GM18861 (cell line): ENCODE data around the gene NXPH4.

ENCODE experiments used
- ATAC-seq: cut with Tn5 transposase; IDR thresholded peaks from one replicate; pipeline ENCODE4 v1.9.1; 2021; ENCODE audit not compliant: unreplicated experiment

The NXPH4 gene

GRCh38 chr12:57270966-57271470, 54.4 kb downstream of the NXPH4 start:
- no peak for ATAC-seq

DNA sequence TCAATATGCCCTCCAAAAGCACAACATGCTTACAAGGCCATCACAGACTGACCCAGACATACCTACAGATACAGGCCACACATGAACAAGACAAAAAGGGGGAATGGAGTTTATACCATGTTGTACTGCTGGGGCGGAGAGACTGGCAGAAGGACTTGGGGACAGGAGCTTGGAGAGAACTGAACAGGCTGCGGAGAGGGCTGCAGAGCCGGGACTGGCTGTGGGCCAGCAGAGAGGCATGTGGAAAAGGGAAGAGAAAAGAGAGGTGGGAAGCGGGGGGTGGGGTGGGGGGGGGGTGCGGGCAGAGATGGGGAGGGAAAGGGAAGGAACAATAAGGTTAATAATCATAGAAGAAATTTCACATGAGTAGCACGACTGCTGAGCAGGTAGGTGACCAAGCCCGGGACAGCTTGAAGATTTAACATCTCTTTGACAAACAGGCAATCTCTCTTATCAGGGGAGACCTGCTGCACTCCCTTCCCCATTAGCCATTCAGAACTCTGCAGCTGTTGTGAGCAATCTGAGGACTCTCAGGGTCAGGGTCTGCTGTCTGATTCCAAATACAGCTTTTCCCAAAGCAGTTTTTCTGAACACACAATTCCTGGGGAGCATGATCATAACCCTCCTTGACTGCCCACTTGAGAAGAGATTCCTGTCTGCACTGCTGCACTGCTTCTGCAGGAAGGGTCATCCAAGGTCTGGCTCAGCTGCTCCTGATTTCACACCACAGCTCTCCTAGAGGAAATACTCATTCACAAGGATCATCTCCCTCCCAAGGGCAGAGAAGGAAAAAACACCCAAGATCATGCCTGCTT, 56.0 kb downstream of the NXPH4 start:
- no peak for ATAC-seq

DNA sequence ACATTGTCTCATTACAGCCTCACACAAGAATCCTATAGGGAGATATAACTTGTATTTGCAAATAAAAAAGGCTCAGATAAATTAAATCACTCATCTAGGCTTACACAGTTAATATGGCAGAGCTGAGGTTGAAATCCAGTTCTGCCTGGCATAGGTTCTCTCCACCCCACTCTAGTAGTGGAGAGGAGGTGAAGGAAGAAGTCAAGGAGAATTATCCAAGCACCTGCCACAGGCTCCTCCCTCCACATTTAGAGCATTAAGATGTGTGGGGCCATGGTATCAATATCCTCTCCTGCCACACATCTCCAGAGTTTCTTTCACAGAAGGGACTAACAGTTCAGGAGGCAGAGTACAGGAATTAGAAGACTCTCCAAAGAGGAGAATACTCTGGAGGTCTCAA, 56.9 kb downstream of the NXPH4 start:
- ATAC-seq = no peak
